GM19240 (cell line): ENCODE measurements around the gene SPG7.

Source experiments
- DNase-seq: peaks from one replicate; pipeline ENCODE4 v3.0.0; 2011; ENCODE audit warnings: low spot score; ENCODE audit not compliant: insufficient read length

The SPG7 gene

DNA sequence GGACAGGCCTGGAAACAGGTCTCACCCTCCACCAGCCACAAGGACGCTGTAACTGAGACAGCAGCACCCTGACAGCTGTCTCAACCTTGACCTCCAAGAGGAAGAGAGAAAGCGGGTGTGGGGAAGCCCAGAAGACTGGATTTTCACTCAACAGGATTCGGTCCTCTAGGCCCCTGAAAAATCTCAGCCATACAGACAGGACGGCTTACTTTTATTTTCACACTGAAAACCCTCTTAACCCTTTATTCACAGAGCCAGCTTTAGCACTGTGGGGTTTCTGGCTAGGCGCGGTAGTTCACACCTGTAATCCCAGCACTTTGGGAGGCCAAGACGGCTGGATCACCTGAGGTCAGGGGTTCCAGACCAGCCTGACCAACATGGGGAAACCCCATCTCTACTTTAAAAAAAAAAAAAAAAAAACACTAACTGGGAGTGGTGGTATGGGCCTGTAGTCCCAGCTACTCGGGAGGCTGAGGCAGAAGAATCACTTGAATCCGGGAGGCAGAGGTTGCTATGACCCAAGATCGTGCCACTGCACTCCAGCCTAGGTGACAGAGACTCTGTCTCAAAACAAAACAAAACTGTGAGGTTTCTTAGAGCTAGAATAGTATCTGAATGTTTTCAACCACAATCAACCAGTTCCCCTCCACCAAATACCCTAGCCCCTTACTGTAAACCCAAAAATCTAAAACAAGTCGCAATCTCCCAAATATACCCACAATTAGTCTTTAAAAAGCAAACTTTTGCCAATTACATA lies 23.1 kb upstream of the SPG7 start:
- no peak for DNase-seq

DNA sequence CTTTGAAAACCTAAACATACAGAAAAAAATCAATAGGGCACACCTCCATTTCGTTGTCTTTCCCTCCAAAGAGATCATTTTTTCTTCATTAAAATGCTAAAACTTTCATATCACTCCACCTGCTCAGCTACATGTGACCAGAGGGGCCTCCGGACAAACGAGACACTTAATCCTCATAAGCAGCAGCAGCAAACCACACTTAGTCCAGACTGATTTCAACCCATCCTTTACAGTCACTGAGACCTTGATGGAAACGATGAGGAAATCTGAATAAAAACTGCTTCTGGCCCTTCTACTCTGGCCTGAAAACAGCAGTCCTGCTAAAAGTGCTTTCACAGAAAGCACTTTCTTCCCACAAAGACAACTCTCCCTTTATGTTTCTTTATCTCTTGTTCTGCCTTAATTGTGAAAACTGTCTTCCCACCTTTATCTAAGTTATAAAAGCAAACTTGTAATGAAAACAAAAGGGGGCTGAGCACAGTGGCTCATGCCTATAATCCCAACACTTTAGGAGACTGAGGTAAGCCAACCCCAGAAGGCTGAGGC lies 22.4 kb upstream of the SPG7 start:
- no peak for DNase-seq

DNA sequence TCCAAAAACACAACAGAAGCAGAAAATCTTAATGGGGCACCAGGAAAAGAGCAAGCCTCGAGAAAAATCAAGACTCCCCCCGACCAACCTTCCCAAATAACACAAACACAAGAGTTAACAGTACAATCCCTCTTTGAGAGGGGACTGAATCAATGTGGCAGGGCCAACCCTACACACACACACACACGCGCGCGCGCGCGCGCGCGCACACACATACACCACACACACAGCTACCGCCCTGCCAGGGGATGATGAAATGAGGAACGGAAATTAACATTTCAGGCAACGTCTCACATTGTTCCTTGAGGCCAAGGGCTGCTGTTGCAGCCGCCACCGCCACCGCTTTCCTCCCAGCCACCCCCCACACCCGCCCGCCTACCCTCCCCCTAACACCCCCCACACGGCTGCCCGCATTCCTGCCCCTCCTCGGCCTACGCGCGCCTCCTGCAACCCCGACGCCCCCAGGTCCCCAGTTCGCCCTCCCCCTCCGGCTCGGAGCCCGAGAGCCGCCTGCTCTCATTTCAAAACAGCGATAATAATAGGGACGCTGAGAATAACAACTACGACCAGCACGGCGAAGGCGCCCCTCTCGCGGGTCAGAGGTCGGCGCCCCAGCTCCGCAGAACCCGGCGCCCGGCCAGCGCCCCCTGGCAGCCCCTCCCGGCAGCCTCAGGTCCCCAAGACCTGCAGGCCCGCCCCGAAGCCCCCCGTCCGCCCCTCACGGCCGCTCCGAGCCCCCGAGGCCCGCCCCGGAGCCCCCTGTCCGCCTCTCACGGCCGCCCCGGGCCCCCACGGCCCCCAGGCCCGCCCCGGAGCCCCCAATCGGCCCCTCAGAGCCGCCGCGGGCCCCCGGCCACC lies 18.9 kb upstream of the SPG7 start:
- peak; percentile 50 for DNase-seq

DNA sequence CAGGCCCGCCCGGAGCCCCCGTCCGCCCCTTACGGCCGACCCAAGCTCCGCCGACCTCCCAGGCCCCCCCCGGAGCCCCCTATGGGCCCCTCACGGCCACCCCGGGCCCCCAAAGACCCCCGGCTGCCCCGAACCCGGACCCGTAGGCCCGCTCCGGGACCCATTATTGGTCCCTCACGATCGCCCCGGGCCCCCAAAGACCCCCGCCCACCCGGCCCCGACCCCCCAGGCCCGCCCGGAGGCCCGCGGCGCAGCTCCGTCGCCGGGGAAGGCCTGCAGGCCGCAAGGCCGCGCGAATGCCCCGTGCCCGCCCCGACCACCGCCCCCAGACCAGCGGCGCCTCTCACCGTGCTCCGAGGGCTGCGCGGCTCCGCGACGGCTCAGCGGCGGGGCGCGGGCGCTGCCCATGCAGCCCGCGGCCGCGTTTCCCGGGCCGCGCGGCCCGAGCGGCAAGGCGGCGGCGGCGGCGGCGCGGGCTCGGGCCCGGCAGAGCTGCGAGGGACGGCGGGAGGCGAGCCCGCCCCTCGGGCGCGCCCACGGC lies 18.2 kb upstream of the SPG7 start:
- no peak for DNase-seq

DNA sequence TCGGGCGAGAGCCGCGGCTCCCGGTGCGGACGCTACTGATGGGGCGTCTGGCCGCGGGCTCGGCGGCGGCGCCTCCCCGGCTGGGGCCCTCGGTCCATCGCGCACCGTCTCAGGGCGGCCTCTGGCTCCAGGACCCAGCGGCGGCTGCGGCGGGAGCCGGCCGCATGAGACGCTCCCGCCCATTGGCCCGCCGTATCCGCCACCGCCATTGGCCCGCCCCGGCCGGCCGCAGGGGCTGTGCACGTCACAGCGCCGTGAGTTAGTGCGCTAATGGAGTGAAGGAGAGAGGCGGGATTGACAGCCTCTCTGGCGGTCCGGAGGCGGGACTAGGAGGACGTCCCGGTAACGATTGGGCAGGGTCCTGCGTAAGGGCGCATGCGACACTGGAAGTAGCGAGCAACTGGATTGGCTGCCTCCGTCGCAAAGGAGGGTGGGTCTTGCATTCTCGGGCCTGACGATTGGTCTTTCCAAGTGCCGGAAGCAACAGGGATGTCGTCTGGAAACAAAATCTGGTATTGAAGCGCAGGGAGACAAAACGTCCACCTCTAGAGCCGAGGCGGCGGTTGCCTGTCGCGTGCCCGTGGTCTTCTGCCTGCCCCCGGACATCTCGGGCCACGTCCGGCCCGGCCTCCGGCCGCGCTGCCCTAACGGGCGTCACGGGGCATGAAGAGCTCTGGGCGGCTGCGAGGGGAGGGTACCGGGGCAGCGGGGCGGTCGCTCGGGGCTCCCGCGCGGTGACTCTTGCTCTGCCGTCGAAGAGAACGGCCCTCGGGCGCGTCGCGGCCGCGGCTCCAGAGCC lies 17.6 kb upstream of the SPG7 start, which contains the start of gene ANKRD11:
Gene ANKRD11 (minus strand): TSS at position 123 of the 799 bp plus-strand sequence. CDS start 173,542 bp downstream, outside the sequence.
- peak; percentile 90 for DNase-seq

DNA sequence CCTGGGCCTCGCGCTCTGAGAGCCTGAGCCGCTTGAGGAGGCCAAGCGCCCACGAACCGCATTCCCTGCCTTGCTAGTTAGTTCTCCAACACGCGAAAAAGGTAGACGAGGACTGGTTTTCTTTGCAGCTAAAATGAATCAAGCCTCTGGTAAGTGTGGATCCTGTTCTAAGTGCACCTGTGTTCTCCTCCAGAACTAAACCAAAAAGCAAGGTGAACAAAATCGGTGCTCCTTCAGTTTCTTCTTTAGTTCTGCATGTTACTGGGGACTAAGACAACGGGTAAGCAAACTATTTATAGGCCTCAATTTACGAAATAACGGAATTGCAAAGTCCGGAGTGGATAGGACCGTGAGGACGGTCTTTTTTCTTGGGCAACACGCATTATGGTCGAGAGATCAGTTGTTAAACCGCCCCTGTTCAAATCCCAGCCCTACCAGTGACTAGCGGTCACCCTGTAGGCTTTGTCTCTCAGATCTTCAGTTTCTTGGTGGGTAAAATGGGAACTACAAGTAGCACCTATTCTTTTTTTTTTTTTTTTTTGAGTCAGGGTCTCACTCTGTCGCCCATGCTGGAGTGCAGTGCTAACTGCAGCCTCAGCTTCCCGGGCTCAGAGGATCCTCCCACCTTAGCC lies 16.8 kb upstream of the SPG7 start:
- no peak for DNase-seq

DNA sequence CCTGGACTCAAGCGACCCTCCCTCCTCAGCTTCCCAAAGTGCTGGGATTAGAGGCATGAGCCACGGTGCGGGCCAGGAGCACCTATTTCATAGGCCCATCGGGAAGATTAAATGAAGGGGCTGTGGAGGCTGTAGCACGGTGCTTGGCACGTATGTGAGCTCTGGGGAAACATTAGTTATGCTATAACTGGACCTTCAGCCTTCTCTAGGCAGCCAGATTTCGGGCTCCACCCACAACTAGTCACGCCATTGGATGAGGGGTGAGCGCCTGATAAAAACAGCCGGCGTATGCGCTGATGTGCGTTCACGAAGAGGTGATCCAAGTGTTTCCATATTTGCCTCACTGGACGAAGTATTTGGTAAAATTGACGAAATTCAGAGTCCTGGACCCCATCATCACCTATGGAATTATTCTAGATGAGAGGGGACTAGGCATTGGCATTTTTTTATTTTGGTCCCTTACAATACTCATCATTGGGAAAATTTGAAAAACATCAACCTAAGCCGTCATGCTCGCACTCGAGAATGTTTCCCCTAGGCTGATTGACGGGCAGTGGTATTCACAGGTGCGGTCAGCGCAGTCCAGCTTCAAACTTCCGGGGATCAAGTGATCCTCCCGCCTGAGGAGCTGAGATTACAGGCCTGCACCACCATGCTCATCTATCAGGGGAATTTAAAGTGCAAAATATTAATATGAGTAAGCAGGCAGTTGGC lies 16.1 kb upstream of the SPG7 start:
- DNase-seq, result no peak

DNA sequence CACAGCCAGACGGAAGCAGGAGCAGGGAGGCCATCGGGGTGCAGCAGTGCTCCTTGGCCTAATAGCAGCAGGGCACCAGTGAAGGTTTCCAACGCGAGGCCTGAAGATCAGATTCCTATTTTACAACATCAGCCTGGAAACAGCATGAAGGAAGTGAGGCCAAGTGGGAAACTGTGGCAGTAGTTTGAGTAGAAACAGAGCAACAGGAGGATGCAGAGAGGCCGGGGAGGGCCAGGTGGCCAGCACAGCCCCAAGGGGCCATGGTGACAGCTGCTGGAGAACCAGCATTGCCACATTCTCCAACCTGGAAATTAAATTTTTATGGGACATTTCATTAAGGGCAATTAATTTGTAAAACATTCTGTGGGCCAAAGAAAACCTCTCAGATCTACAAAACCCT lies 14.4 kb upstream of the SPG7 start:
- no peak for DNase-seq

DNA sequence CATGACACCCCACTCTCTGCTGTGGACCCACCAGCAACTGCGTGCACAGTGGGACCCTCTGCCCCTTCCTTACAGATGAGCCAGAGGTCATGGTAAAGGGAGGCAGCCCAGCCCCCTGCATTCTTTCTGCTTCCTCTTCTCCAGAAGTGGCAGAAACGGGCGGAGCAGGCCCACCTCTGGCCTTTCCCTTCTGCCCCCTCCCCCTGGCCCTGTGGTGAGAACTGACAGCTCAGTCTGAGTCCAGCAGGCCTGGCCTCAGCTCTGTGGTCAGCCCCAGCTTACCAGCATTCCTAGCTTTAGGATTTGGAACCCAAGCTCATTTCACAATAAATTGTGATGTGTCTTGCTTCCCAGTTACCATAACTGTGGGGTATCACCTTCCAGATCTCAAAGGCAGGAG lies 13.1 kb upstream of the SPG7 start:
- DNase-seq, result no peak

DNA sequence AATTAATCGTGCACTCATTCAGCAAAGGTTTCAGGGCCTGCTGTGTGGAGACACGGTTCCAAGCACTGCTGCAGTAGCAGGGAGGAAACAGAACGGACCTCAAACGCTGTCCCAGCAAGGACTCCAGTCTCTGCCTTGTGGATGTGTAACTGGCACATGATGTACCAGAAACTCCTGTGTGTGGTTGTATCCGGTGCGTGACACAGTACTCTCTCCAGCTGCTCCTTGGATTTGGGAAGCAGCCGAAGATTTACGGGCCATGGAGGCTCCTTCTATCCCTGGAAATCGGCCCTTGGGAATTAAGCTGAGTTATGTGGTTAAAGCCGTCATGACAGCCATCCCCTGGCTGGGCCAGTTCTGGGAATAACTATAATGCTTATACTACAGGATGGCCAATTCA lies 9.4 kb upstream of the SPG7 start:
- no peak for DNase-seq

DNA sequence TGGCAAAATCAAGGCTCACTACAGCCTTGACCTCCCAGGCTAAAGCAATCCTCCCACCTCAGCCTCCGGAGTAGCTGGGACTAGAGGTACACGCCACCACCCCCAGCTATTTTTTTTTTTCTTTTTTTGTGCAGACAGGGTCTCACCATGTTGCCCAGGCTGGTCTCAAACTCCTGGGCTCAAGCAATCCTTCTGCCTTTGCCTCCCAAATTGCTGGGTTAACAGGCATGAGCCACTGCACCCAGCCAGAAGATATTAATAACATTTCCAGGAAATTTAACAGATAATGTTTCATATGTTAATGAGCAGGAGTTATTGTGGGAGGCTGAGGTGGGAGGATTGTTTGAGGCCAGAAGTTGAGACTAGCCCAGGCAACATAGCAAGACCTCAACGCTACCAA lies 8.4 kb upstream of the SPG7 start:
- DNase-seq, result no peak

DNA sequence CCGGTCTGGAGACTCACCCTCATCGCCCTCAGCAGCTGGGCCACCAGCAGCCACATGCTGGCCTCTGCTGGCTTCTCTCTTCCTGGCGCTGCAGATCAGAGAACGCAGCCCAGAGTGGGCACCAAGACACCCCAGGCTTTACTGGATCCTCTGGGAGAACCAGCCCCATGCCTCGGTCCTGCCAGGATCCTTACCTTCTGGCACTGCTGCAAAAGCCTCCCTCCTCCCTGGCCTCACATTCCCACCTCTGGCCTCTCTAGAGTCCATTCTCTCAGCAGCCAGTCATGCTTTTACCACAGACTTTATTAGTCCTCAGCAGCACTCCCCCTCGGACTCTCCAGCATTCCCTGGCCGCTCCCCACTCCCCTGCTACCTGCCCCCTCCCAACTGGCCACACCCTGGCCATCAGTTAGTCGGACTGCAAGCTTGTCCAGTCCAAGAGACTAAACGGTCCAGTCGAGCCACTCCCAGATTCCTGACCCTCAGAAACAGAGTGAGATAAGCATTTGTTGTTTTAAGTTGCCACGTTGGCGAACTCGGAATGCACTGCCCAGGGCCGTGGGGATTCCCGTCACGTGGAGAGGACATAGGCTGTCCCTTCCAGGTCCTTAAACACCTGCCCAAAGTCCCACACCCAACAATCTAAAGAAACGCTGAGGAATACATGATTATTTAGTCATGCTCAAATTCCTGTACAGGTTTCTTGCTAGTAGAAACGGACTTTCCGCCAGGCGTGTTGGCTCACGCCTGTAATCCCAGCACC lies 5.9 kb upstream of the SPG7 start:
- DNase-seq, result no peak

DNA sequence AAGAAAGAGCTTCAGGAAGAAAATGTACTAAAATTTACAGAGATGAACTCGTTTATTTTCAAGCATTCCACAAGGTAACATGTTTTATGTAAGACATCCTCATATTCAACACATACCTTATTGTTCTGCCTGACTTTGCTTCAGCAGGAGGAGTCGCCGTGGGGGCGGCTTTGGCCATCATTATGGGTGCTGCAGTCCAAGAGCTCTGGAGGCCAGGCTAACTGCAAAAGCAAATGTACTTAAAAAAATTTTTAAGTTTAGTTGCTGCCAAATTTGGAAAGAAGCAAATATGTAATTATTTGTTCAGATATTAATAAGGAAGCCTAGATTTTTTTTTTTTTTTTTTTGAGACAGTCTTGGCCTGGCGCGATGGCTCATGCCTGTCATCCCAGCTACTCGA lies 4.1 kb upstream of the SPG7 start:
- no peak for DNase-seq

DNA sequence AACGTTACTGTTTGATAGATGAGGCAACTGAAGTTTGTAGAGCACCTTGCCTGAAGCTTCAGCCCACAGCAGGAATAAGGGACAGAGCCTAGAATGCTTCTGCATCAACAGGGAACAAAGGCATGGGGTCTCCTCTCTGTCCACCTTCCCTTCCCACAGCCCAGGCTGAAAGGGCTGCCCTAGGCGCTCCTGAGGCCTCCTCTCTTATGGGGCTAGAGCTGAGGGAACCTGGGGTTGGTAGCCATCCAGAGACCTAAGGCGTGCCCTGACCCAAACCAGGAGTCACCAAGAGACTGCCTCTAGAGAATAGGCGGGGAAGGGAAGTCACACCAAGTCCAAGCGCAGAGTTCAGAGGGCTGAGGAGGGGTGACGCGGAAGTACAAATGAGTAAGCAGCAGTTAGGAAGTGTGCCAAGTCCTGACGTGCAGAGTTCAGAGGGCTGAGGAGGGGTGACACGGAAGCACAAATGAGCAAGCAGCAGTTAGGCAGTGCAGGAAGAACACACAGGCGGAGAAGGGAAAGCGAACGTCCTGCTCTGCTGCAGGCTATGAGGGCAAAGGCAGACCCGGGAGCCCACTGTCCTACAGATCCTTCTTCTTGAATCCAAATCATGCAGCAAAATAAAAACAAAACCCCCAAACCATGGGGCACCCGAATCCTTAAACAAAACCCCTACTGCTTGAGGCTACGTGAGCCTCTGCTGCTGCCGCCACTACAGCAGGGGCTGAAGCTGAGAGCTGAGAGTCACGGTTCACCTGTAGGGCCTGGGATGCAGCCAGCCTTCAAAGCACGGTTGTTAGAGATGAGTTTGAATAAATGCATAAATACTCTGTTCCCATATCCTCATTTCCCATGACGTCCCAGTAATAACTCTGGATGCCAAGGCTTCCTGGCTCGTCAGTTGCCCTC lies 2.7 kb upstream of the SPG7 start:
- peak; percentile 63 for DNase-seq

DNA sequence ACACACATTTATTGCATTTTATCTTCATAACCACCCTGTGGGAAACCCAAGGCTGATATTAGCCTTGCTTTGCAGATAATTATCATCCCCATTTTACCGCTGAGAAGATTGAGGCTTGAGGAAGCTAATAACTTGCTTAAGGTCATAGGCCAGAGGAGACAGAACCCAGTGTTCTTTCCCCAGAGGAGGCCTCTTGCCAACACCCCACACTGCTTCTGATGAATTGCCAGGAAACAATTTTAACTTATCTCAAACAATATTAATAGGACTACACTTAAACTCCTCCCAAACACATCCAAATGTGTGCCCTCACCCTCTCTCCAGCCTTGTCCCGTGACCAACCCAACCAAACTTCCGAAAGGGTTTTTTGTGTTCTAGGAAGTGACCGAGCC lies 2.1 kb upstream of the SPG7 start:
- no peak for DNase-seq

DNA sequence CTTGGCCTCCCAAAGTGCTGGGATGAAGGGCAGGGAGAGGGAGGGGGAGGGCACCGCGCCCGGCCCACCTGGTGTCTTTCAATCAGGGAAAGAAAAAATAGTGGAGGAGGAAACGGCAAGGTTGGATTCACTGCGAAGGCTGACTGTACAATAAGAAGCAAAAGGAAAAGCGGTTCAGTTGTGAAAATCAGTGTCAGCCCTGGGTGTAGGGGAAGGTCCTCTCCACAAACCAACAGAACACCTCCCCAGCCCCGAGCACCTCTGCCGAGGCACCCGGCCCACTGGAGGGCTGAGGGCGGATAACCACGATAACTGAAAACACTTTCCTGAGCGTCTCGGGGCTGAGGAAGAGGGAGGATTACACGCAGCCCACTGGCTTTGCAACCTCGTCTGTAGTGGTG lies 1.4 kb upstream of the SPG7 start:
- DNase-seq, result no peak

DNA sequence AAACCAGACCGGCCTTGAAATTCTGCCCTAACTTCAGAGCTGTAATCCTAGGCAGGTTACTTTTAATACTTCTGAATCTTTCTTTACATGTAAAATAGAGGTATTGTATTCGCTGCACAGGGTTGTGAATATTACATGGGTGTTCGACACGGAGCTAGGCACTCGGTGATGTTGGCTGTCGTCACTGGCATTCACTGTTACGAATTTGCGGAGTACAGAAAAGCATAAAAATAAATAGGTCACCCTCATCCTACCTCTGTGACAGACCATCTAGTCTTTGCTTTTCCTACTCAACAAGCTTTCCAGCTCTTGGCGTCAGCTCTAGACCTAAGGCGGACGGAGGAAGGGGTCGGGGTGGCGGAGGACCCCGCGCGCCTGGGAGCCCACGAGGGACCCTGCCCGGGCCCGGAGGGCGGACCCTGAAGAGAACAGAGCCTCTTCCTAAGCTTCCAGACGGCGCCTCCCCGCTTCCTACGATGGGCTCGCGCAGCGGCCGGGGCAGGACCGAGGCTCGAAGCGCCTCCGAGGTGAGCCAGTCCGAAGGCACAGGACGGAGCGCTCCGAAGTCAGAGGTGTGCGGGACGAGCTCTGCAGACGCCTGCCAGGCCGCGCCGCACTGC lies 879 bp upstream of the SPG7 start:
- no peak for DNase-seq

DNA sequence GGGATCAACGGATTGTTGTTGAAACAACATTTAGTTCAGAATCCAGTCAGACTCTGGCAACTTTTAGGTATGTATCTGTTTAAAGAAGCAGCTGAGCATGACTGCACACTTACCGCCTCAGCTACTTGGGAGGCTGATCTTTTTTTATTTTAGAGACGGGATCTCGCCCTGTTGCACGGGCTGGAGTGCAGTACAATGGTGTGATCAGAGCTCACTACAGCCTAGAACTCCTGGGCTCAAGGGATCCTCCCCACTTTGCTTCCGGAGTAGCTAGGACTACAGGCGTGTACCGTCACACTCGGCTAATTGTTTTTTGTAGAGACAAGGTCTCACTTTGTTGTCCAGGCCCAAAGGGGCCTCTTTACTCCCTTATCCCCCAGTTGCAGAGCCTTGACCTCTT lies 2.3 kb downstream of the SPG7 start:
- DNase-seq, result no peak
